Gastroesophageal sphincter (tissue), 3 donors: ENCODE results near the gene IER5L.

Source experiments
- CTCF ChIP-seq, 4 experiments: fragments of 200-600 bp in 2 of 4; fragments of 450-650 bp in 2 of 4; sonication (generic) in 1 of 4; IDR thresholded peaks; one replicate each; pipeline ENCODE4 v1.5.1; 2017 to 2019; ENCODE audit warnings: antibody characterized with exemption in 4 of 4, mild to moderate bottlenecking in 2 of 4, moderate library complexity in 2 of 4
- EP300 ChIP-seq: sonication (generic); formaldehyde crosslinking; IDR thresholded peaks from one replicate; pipeline ENCODE4 v1.6.1; 2017; ENCODE audit warnings: antibody characterized with exemption, mild to moderate bottlenecking
- POLR2A ChIP-seq, 2 donors: fragments of 450-650 bp; IDR thresholded peaks; one replicate each; pipeline ENCODE4 v1.6.1; 2017; ENCODE audit warnings: antibody characterized with exemption in 2 of 2, mild to moderate bottlenecking in 2 of 2, moderate library complexity in 1 of 2

GRCh38 chr9:129220771-129221170 is 42.7 kb upstream of the IER5L start:
- TF ChIP-seq POLR2A (IDR thresholded peaks at IDR 0.05): no peak
- TF ChIP-seq CTCF (IDR thresholded peaks at IDR 0.05): no peak
- TF ChIP-seq EP300: no peak
